CD14-positive monocyte (primary cell): ENCODE results near the gene CABP4. TPM values are rescaled to one million over a fixed set of nuclear protein-coding genes. Genes with fewer than 3 reads are reported as not detected.

Source experiments
- DNase-seq, 3 donors: peaks; one replicate each; pipeline ENCODE4 v3.0.0-alpha.2; 2011 to 2022
- H2AFZ ChIP-seq: 2 replicates; pipeline ENCODE4 v1.6.0; 2012; ENCODE audit warnings: mild to moderate bottlenecking, low read depth, low read length, inconsistent platforms; ENCODE audit not compliant: insufficient read depth, poor library complexity, severe bottlenecking
- H3K27ac ChIP-seq, 2 donors: 1 replicate in 1 of 2; 2 replicates in 1 of 2; pipeline ENCODE4 v1.5.1; 2012 to 2013; ENCODE audit warnings: low read length in 2 of 2, control low read depth in 1 of 2, inconsistent platforms in 1 of 2, low read depth in 1 of 2, mild to moderate bottlenecking in 1 of 2
- H3K27me3 ChIP-seq, 2 donors: one replicate each; pipeline versions ENCODE4 v1.6.0 to v1.6.1; 2011 to 2013; ENCODE audit warnings: low read length in 2 of 2; ENCODE audit not compliant: control insufficient read depth in 2 of 2, insufficient read depth in 2 of 2
- H3K36me3 ChIP-seq, 2 donors: replicated peaks in 1 of 2; 1 replicate in 1 of 2; 2 replicates in 1 of 2; pipeline versions ENCODE4 v1.5.1 to v1.6.1; 2012 to 2013; ENCODE audit warnings: low read length in 2 of 2, control low read depth in 1 of 2, inconsistent platforms in 1 of 2, mild to moderate bottlenecking in 1 of 2; ENCODE audit not compliant: insufficient read depth in 2 of 2, control insufficient read depth in 1 of 2
- H3K4me1 ChIP-seq, 2 donors: 1 replicate in 1 of 2; 2 replicates in 1 of 2; pipeline versions ENCODE4 v1.5.1 to v1.6.1; 2012 to 2013; ENCODE audit warnings: low read length in 2 of 2, control low read depth in 1 of 2, inconsistent platforms in 1 of 2, mild to moderate bottlenecking in 1 of 2, moderate library complexity in 1 of 2; ENCODE audit not compliant: insufficient read depth in 2 of 2, control insufficient read depth in 1 of 2
- H3K4me2 ChIP-seq: replicated peaks from 2 replicates; pipeline ENCODE3; 2012; ENCODE audit warnings: low read length, moderate library complexity, mild to moderate bottlenecking; ENCODE audit not compliant: poor library complexity, severe bottlenecking; ENCODE audit errors: extremely low read depth
- H3K4me3 ChIP-seq, 3 experiments: fragments of 200-600 bp in 1 of 3; sonication (generic) in 1 of 3; replicated peaks in 1 of 3; 1 replicate in 2 of 3; 2 replicates in 1 of 3; pipeline ENCODE4 v1.5.1; 2011 to 2013; ENCODE audit warnings: low read length in 3 of 3, mild to moderate bottlenecking in 3 of 3, control low read depth in 2 of 3, low read depth in 2 of 3, inconsistent platforms in 1 of 3, moderate library complexity in 1 of 3
- H3K79me2 ChIP-seq: 2 replicates; pipeline ENCODE4 v1.6.0; 2012; ENCODE audit warnings: mild to moderate bottlenecking, control low read depth, inconsistent platforms, low read length, moderate library complexity; ENCODE audit not compliant: insufficient read depth
- H3K9ac ChIP-seq: 2 replicates; pipeline ENCODE4 v1.6.0; 2017; ENCODE audit warnings: low read length, mild to moderate bottlenecking; ENCODE audit not compliant: insufficient read depth, poor library complexity, severe bottlenecking
- H3K9me3 ChIP-seq, 2 donors: replicated peaks in 1 of 2; 1 replicate in 1 of 2; 2 replicates in 1 of 2; pipeline versions ENCODE4 v1.5.1 to v1.6.1; 2012 to 2013; ENCODE audit warnings: low read length in 2 of 2, control low read depth in 1 of 2; ENCODE audit not compliant: control insufficient read depth in 1 of 2, insufficient read depth in 1 of 2
- H4K20me1 ChIP-seq: 2 replicates; pipeline ENCODE4 v1.6.0; 2012; ENCODE audit warnings: mild to moderate bottlenecking, low read length, control low read depth, moderate library complexity; ENCODE audit not compliant: insufficient read depth
- H3K27ac Mint-ChIP-seq, 7 donors: one replicate each; pipeline ENCODE4 v1.8.0; 2020; ENCODE audit warnings: mild to moderate bottlenecking in 7 of 7, mixed read lengths in 7 of 7, moderate library complexity in 6 of 7, inconsistent platforms in 2 of 7
- H3K27me3 Mint-ChIP-seq, 3 donors: one replicate each; pipeline ENCODE4 v1.8.0; 2021 to 2022; ENCODE audit warnings: low read depth in 3 of 3, mild to moderate bottlenecking in 3 of 3, mixed read lengths in 3 of 3, moderate library complexity in 3 of 3, inconsistent platforms in 1 of 3
- H3K36me3 Mint-ChIP-seq, 2 donors: one replicate each; pipeline ENCODE4 v1.8.0; 2020; ENCODE audit warnings: mixed read lengths in 2 of 2, inconsistent platforms in 1 of 2, mild to moderate bottlenecking in 1 of 2
- H3K4me1 Mint-ChIP-seq: one replicate; pipeline ENCODE4 v1.8.0; 2020; ENCODE audit warnings: mild to moderate bottlenecking, mixed read lengths
- H3K4me3 Mint-ChIP-seq, 2 donors: one replicate each; pipeline ENCODE4 v1.8.0; 2020; ENCODE audit warnings: mild to moderate bottlenecking in 2 of 2, mixed read lengths in 2 of 2, moderate library complexity in 1 of 2
- H3K9me3 Mint-ChIP-seq, 7 donors: one replicate each; pipeline ENCODE4 v1.8.0; 2020 to 2022; ENCODE audit warnings: mixed read lengths in 7 of 7, mild to moderate bottlenecking in 6 of 7, moderate library complexity in 6 of 7, inconsistent platforms in 2 of 7
- WGBS: methylation state at CpG from one replicate; pipeline ENCODE4 v1.1.5; 2013; ENCODE audit warnings: missing lambda C conversion rate; ENCODE audit not compliant: insufficient coverage; 5-methylcytosine and 5-hydroxymethylcytosine counted together
- intact Hi-C, 2 donors: fragments of 100-400 bp; cut with micrococcal nuclease; formaldehyde crosslinking; loops; one replicate each; pipeline versions ENCODE4 v1.15.0 to v1.15.1; 2023
- polyA plus RNA-seq, 3 donors: library from polyadenylated mRNA; depleted of rRNA in 1 of 3; unstranded in 2 of 3; stranded (reverse) in 1 of 3; fragments of 300-500 nt in 2 of 3; fragments of >200 nt in 1 of 3; fragmentation: Illumina TruSeq in 2 of 3; gene quantifications; 1 replicate in 2 of 3; 2 replicates in 1 of 3; pipeline ENCODE4 v1.2.3, GENCODE V29; 2012 to 2021
- TF ChIP-seq, protein P1 (sequence below): fragments of 200-600 bp; IDR thresholded peaks from one replicate; pipeline ENCODE4 v1.8.0; 2022; ENCODE audit warnings: antibody characterized with exemption, mild to moderate bottlenecking

Gene CABP4
- polyA plus RNA-seq, 3 donors = 0.28 to 1.7 TPM; not detected in 1

DNA sequence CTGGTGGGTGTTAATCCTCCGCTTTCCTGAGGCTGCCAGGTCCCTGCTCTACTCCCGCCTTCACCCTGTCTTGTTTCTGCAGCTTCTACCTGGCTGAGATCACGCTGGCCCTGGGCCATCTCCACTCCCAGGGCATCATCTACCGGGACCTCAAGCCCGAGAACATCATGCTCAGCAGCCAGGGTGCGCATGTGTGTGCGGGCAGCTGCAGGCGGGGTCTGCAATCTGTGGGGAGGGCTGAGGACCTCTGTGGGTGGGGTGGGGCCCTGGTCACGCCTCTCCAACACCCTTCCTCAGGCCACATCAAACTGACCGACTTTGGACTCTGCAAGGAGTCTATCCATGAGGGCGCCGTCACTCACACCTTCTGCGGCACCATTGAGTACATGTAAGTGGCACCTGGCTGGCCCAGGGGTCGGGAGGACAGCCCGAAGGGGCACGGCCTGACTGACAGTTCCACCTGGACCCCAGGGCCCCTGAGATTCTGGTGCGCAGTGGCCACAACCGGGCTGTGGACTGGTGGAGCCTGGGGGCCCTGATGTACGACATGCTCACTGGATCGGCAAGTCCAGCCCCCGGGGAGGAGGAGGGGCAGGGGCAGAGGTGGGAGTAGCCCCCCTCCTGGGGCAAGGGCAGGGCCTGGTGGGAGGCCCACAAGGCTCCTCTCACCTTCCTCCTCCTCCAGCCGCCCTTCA is 22.4 kb upstream of the CABP4 start:
- peaks cover 38 to 63% of the 10 kb centered on the region in 2 donors for H3K36me3 Mint-ChIP-seq
- H3K4me3 ChIP-seq = no peak overlapping the region
- peaks cover 20% of the 10 kb centered on the region for H3K4me1 Mint-ChIP-seq
- H3K4me1 ChIP-seq = peaks cover 24 to 26% of the 10 kb centered on the region in 2 donors
- peaks cover 44 to 64% of the 10 kb centered on the region in 2 donors for H3K36me3 ChIP-seq
- DNase-seq = no peak
- no peaks in the 10 kb centered on the region for H3K27me3 ChIP-seq
- no peak overlapping the region for H3K4me2 ChIP-seq
- no peak overlapping the region for H3K27ac Mint-ChIP-seq
- peaks cover 0 to 2% (median 0%) of the 10 kb centered on the region in 7 donors for H3K9me3 Mint-ChIP-seq
- peaks cover 42% of the 10 kb centered on the region for H4K20me1 ChIP-seq
- no peaks in the 10 kb centered on the region for H3K9me3 ChIP-seq
- TF ChIP-seq, protein P1, sequence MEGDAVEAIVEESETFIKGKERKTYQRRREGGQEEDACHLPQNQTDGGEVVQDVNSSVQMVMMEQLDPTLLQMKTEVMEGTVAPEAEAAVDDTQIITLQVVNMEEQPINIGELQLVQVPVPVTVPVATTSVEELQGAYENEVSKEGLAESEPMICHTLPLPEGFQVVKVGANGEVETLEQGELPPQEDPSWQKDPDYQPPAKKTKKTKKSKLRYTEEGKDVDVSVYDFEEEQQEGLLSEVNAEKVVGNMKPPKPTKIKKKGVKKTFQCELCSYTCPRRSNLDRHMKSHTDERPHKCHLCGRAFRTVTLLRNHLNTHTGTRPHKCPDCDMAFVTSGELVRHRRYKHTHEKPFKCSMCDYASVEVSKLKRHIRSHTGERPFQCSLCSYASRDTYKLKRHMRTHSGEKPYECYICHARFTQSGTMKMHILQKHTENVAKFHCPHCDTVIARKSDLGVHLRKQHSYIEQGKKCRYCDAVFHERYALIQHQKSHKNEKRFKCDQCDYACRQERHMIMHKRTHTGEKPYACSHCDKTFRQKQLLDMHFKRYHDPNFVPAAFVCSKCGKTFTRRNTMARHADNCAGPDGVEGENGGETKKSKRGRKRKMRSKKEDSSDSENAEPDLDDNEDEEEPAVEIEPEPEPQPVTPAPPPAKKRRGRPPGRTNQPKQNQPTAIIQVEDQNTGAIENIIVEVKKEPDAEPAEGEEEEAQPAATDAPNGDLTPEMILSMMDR = no peak
- no peak overlapping the region for H3K9ac ChIP-seq
- no peak overlapping the region for H3K27ac ChIP-seq
- H3K79me2 ChIP-seq = peaks cover 16% of the 10 kb centered on the region
- no peaks in the 10 kb centered on the region for H3K27me3 Mint-ChIP-seq
- no peak overlapping the region for H3K4me3 Mint-ChIP-seq
- no peak overlapping the region for H2AFZ ChIP-seq
- intact Hi-C loops = no loop called here
- 98% methylated on average over 13 of the region's 22 CpGs for WGBS

DNA sequence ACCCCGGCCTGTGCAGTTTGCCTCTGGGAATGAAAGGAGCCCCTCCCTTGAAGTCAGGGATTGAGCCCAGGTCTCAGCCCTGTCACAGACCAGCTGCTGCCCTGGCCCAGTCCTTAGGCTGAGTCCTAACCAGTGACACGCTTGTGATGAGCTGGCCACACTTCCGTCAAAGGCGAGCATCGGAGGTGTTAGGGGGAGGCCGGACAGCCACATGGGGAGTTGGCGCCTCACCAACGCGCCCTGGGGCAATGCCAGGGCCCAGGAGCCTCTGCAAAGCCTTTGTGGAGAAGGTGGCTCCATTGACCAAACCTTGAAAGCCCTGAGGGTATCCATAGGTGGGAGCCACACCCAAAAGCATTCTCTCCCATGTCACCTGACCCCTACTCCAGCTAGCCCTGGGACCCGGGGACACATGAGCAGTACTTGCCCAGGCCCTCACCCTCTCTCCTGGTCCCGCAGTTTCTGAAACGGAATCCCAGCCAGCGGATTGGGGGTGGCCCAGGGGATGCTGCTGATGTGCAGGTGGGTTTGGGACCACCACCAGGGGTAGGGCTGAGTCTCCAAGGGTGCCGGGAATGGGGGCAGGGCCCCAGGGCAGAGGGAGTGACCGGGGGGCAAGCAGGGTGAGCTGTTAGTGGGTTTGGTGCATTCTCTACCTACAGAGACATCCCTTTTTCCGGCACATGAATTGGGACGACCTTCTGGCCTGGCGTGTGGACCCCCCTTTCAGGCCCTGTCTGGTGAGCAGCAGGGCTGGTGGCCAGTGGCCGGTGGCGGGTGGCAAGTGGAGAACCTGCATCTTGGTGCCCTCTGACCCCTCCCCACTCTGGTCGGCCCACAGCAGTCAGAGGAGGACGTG is 21.4 kb upstream of the CABP4 start:
- H4K20me1 ChIP-seq = peaks cover 52% of the 10 kb centered on the region
- H3K9me3 ChIP-seq = no peaks in the 10 kb centered on the region
- peaks cover 12% of the 10 kb centered on the region for H3K79me2 ChIP-seq
- Mint-ChIP-seq H3K4me3 (no peak overlapping the region), H3K9me3 (peaks cover 0 to under 1% (median 0%) of the 10 kb centered on the region in 7 donors), H3K4me1 (peaks cover 18% of the 10 kb centered on the region), H3K27me3 (no peaks in the 10 kb centered on the region), H3K27ac (no peak overlapping the region), H3K36me3 (peaks cover 40 to 64% of the 10 kb centered on the region in 2 donors)
- DNase-seq = no peak
- intact Hi-C loops = no loop called here
- TF ChIP-seq, protein P1 = no peak
- H3K27me3 ChIP-seq = no peaks in the 10 kb centered on the region
- H3K9ac ChIP-seq = no peak overlapping the region
- H3K4me1 ChIP-seq = peaks cover 21 to 22% of the 10 kb centered on the region in 2 donors
- no peak overlapping the region for H3K4me2 ChIP-seq
- no peak overlapping the region for H3K4me3 ChIP-seq
- H3K36me3 ChIP-seq = peaks cover 47 to 72% of the 10 kb centered on the region in 2 donors
- 74% methylated on average over 11 of the region's 22 CpGs for WGBS
- H3K27ac ChIP-seq = no peak overlapping the region
- H2AFZ ChIP-seq = no peak overlapping the region
